ENCODE data around the gene MYOM1. TPM values are rescaled to one million over a fixed set of nuclear protein-coding genes. Genes with fewer than 3 reads are reported as not detected.

Gene MYOM1
- total RNA-seq, 1 donor from 2014 or later: 4.9 TPM

- no peaks in the 10 kb centered on the region for H3K4me1 Mint-ChIP-seq
- CTCF ChIA-PET: no interaction called here
- no peak overlapping the region for H3K4me3 Mint-ChIP-seq
- intact Hi-C loops (cut with micrococcal nuclease): no loop called here
- no peak for ATAC-seq (ENCODE audit: low read depth)
- H3K9me3 Mint-ChIP-seq: no peaks in the 10 kb centered on the region
- H3K27me3 Mint-ChIP-seq: no peaks in the 10 kb centered on the region
- DNase-seq: no peak
- H3K27ac Mint-ChIP-seq: no peak overlapping the region
- POLR2A ChIA-PET: no interaction called here
- peaks cover 8% of the 10 kb centered on the region for H3K36me3 Mint-ChIP-seq (ENCODE audit: low read depth)
- TF ChIP-seq CTCF (IDR thresholded peaks at IDR 0.05): no peak
These were observed 2.8 kb downstream of the MYOM1 start for GRCh38 chr18:3216987-3217386.

- ATAC-seq (ENCODE audit: low read depth): no peak
- intact Hi-C loops (cut with micrococcal nuclease): no loop called here
- no peak overlapping the region for H3K4me3 Mint-ChIP-seq
These were observed 4.7 kb downstream of the MYOM1 start for GRCh38 chr18:3214855-3215637.

GRCh38 chr18:3213300-3214059 lies 6.3 kb downstream of the MYOM1 start:
- no peaks in the 10 kb centered on the region for H3K9me3 Mint-ChIP-seq
- no peak for ATAC-seq (ENCODE audit: low read depth)
- H3K36me3 Mint-ChIP-seq (ENCODE audit: low read depth): peaks cover 14% of the 10 kb centered on the region
- no peak overlapping the region for H3K4me3 Mint-ChIP-seq
- intact Hi-C loops (cut with micrococcal nuclease): no loop called here
- ChIA-PET POLR2A (no interaction called here), CTCF (no interaction called here)
- TF ChIP-seq CTCF (IDR thresholded peaks at IDR 0.05): no peak
- no peaks in the 10 kb centered on the region for H3K4me1 Mint-ChIP-seq
- DNase-seq: no peak
- no peak overlapping the region for H3K27ac Mint-ChIP-seq
- H3K27me3 Mint-ChIP-seq: no peaks in the 10 kb centered on the region

More at GRCh38 chr18:3214855-3215637, 4.7 kb downstream of the MYOM1 start:
- Mint-ChIP-seq H3K9me3 (no peaks in the 10 kb centered on the region), H3K36me3 (ENCODE audit: low read depth) (peaks cover 13% of the 10 kb centered on the region), H3K4me1 (no peaks in the 10 kb centered on the region), H3K27ac (no peak overlapping the region), H3K27me3 (no peaks in the 10 kb centered on the region)
- POLR2A ChIA-PET: no interaction called here
- no peak for TF ChIP-seq CTCF (IDR thresholded peaks at IDR 0.05)
- DNase-seq: no peak
- CTCF ChIA-PET: interaction anchor here (1.0 kb wide), 1 partner anchor 31 kb away, joined by 3 read pairs; no protein-coding TSS in a partner anchor

- TF ChIP-seq CTCF (IDR thresholded peaks at IDR 0.05): no peak
- Mint-ChIP-seq H3K27me3 (no peaks in the 10 kb centered on the region), H3K27ac (no peak overlapping the region), H3K4me3 (no peak overlapping the region), H3K9me3 (no peaks in the 10 kb centered on the region), H3K36me3 (ENCODE audit: low read depth) (peaks cover 15% of the 10 kb centered on the region), H3K4me1 (no peaks in the 10 kb centered on the region)
- ChIA-PET CTCF (no interaction called here), POLR2A (interaction anchor here (0.6 kb wide), 1 partner anchor 16 kb away, joined by 4 read pairs; no protein-coding TSS in a partner anchor)
- no peak for ATAC-seq (ENCODE audit: low read depth)
- DNase-seq: no peak
- intact Hi-C loops (cut with micrococcal nuclease): no loop called here
These were observed 7.1 kb downstream of the MYOM1 start for GRCh38 chr18:3212657-3213056.

GRCh38 chr18:3211236-3211992 lies 8.4 kb downstream of the MYOM1 start:
- no peak overlapping the region for H3K27ac Mint-ChIP-seq
- intact Hi-C loops (cut with micrococcal nuclease): no loop called here
- H3K36me3 Mint-ChIP-seq (ENCODE audit: low read depth): peaks cover 17% of the 10 kb centered on the region
- no peaks in the 10 kb centered on the region for H3K27me3 Mint-ChIP-seq
- POLR2A ChIA-PET: no interaction called here
- DNase-seq (no peak), ATAC-seq (ENCODE audit: low read depth) (no peak)
- no peaks in the 10 kb centered on the region for H3K4me1 Mint-ChIP-seq
- CTCF ChIA-PET: no interaction called here
- peaks cover 2% of the 10 kb centered on the region for H3K9me3 Mint-ChIP-seq
- H3K4me3 Mint-ChIP-seq: no peak overlapping the region
- no peak for TF ChIP-seq CTCF (IDR thresholded peaks at IDR 0.05)
